HFF-Myc (cell line): ENCODE data around the gene ROBO1.

Experiments
- DNase-seq: peaks from one replicate; pipeline ENCODE4 v3.0.0-alpha.2; 2011; ENCODE audit warnings: low read depth; ENCODE audit errors: extremely low read depth
- H3K4me3 ChIP-seq: replicated peaks from 2 replicates; pipeline ENCODE4 v1.5.1; 2011; ENCODE audit warnings: low read depth, mild to moderate bottlenecking, control low read depth, low read length
- TF ChIP-seq, protein P1 (sequence below): IDR thresholded peaks from 2 replicates; pipeline ENCODE4 v1.5.1; 2012; ENCODE audit warnings: mild to moderate bottlenecking, low read depth, low read length, control low read depth; ENCODE audit errors: missing control alignments

The ROBO1 gene

DNA sequence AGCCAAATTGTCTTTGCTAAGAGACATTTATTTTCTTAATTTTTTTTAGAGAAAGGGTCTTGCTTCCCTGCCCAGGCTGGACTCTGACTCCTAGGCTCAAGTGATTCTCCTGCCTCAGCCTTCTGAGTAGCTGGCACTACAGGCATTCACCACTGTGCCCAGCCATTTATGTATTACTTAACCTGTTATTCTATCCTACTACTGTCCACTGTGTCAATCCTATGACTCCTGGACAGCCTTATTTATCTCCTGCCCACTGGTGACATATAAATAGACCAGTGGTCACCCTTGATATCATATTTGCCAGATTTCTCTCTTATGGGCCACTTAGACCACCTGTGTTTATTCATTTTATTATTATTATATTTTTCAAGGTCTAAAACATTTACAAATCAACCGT is 161.4 kb downstream of the ROBO1 start:
- no peak for DNase-seq
- no peak overlapping the region for H3K4me3 ChIP-seq
- TF ChIP-seq, protein P1, sequence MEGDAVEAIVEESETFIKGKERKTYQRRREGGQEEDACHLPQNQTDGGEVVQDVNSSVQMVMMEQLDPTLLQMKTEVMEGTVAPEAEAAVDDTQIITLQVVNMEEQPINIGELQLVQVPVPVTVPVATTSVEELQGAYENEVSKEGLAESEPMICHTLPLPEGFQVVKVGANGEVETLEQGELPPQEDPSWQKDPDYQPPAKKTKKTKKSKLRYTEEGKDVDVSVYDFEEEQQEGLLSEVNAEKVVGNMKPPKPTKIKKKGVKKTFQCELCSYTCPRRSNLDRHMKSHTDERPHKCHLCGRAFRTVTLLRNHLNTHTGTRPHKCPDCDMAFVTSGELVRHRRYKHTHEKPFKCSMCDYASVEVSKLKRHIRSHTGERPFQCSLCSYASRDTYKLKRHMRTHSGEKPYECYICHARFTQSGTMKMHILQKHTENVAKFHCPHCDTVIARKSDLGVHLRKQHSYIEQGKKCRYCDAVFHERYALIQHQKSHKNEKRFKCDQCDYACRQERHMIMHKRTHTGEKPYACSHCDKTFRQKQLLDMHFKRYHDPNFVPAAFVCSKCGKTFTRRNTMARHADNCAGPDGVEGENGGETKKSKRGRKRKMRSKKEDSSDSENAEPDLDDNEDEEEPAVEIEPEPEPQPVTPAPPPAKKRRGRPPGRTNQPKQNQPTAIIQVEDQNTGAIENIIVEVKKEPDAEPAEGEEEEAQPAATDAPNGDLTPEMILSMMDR: no peak

DNA sequence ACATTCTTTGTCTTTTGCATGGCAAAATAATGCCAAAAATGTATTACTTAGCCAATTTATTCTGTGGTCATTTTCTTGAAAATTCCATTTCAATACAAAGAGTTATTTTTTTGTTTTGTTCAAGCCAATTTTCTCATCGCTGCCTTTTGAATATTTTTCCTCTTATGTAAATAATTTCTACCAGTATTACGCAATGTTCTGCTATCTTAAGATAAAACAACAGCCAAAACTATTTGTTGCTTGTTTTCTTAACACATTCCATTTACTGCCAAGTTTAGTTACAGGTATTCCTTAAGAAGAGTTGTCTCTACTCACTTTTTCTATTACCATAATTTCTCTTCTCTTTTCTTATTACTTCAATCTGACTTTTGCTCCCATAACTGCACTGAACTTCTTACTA is 163.1 kb downstream of the ROBO1 start:
- no peak for DNase-seq
- TF ChIP-seq, protein P1: no peak
- H3K4me3 ChIP-seq: no peak overlapping the region

DNA sequence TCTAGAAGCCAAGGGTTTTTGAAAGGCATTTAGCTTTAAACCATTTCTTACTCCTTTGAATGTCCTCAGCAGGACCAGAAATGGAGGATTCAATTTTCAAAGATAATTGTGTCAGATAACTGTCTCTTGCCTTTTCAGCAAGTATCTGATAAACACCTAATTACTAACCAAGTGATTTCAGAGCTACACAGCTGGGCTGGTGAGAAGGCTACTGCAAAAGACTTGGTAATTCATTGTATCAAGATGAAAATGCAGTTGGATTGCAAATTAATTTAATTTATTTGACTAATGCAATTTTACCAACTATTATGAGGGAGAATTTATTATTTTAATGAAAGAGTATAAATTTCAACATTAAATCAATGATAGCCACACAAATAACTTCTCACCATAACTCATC is 165.4 kb downstream of the ROBO1 start:
- TF ChIP-seq, protein P1: no peak
- DNase-seq: no peak
- H3K4me3 ChIP-seq: no peak overlapping the region

DNA sequence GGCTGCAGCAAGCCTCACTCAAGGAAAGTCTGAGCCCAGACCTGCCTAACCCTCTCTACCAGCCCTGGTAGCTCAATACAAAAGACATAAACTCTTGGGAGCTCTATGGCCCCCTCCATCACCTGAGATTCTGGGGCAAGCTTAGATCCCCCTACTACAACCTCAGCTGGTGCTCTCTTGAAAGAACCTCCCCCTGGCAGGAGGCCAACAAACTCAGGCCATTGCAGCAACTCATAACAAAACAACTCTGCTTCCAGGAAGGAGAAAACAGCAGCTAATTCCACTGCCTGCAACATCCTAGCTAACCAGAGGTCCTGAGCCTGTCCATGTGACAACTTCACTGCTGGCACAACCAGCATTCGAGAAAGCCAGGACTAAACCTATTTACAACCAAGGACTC is 169.2 kb downstream of the ROBO1 start:
- TF ChIP-seq, protein P1: no peak
- H3K4me3 ChIP-seq: no peak overlapping the region
- DNase-seq: no peak

DNA sequence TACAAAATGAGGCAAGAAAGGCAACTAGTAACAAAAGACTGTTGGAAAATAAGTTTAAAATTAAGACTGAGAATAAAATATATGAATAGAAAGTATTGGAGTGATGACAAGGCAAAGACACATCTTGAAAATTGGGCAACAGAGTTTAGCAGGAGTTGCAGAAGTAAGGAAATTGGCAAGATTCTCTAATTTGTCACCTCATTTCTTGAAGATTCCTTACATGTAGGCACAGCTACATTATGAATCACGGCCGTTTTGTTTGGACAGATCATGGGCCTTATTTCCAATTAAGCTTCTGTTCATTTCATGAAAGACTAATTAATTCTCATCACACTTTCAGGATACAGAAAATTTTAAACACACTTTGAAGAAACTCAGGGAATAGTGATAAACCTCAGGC is 170.1 kb downstream of the ROBO1 start:
- H3K4me3 ChIP-seq: no peak overlapping the region
- TF ChIP-seq, protein P1: no peak
- no peak for DNase-seq

DNA sequence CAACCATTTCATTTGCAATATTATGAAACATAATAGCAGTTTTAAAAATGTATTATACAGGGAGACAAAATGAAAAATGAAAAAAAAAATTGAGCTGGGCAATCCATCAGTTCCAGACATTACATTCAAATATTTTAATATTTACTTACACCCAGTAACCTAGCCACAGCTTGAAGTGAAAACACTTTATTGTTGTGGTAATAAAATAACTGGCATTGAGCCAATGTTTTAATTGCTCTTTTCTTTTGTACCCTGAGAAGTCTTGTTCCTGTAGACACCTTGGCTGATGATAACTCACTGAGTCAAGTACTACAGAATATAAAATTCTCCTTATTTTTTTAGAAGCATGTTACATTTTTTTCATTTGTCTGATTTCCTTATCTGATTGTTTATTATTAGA is 180.6 kb downstream of the ROBO1 start:
- H3K4me3 ChIP-seq: no peak overlapping the region
- DNase-seq: no peak
- TF ChIP-seq, protein P1: no peak

DNA sequence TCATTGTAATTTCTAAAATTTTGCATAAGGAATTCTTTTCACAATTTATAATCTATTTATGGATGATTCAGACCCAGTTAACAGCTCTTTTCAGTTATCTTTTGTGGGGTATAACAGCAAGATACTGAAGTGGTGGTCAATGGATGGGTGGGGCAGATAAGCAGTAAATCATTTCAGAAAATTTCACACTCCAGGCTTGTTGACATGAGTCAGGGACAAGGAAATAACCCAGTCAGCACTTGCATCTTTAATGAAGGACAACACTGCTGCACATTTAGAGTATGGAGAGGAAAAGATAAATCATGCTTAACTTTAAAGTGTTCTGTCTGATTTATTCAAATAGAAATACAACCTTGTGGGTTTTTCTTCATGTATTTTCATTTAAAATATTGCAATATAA is 181.6 kb downstream of the ROBO1 start:
- no peak for DNase-seq
- no peak overlapping the region for H3K4me3 ChIP-seq
- TF ChIP-seq, protein P1: no peak
